Astrocyte (in vitro differentiated cells and primary cell): Measurements from ENCODE around the gene STARD13. TPM values are rescaled to one million over a fixed set of nuclear protein-coding genes. Genes with fewer than 3 reads are reported as not detected.
A peak's percentile ranks its signal among the peaks of the same experiment; 100 is the strongest.

Source experiments
- DNase-seq: peaks from one replicate; pipeline ENCODE4 v3.0.0-alpha.2; 2010; ENCODE audit warnings: low read depth
- FAIRE-seq: peaks from 2 replicates; lab custom pipeline; 2011; peaks lifted over from hg19 to GRCh38; lab: Jason Lieb, UNC
- H2AFZ ChIP-seq: 2 replicates; pipeline ENCODE4 v1.6.0; 2012; ENCODE audit warnings: low read depth, low read length, inconsistent platforms
- H3K27ac ChIP-seq: 2 replicates; pipeline ENCODE4 v1.5.1; 2011; ENCODE audit warnings: low read depth, low read length, inconsistent platforms
- H3K27me3 ChIP-seq: 2 replicates; pipeline ENCODE4 v1.6.0; 2011; ENCODE audit warnings: low read length, inconsistent platforms; ENCODE audit not compliant: insufficient read depth
- H3K36me3 ChIP-seq: 2 replicates; pipeline ENCODE4 v1.5.1; 2011; ENCODE audit warnings: low read length, inconsistent platforms; ENCODE audit not compliant: insufficient read depth
- H3K4me1 ChIP-seq: 2 replicates; pipeline ENCODE4 v1.5.1; 2011; ENCODE audit warnings: low read length, inconsistent platforms; ENCODE audit not compliant: insufficient read depth
- H3K4me2 ChIP-seq: 2 replicates; pipeline ENCODE4 v1.6.0; 2012; ENCODE audit warnings: low read length, inconsistent platforms
- H3K4me3 ChIP-seq: 2 replicates; pipeline ENCODE4 v1.5.1; 2011; ENCODE audit warnings: low read depth, mild to moderate bottlenecking, low read length, inconsistent platforms; ENCODE audit not compliant: insufficient read depth
- H3K79me2 ChIP-seq: 2 replicates; pipeline ENCODE4 v1.6.0; 2012; ENCODE audit warnings: mild to moderate bottlenecking, low read length, inconsistent platforms; ENCODE audit not compliant: insufficient read depth
- H3K9ac ChIP-seq: 2 replicates; pipeline ENCODE4 v1.6.0; 2012; ENCODE audit warnings: mild to moderate bottlenecking, low read length, inconsistent platforms
- H3K9me3 ChIP-seq: 2 replicates; pipeline ENCODE4 v1.5.1; 2012; ENCODE audit warnings: low read depth, mild to moderate bottlenecking, low read length, inconsistent platforms; ENCODE audit not compliant: insufficient read depth
- H4K20me1 ChIP-seq: 2 replicates; pipeline ENCODE4 v1.6.0; 2012; ENCODE audit warnings: low read length, inconsistent platforms; ENCODE audit not compliant: insufficient read depth
- H3K27ac Mint-ChIP-seq: one replicate; pipeline ENCODE4 v1.8.0; 2021; ENCODE audit warnings: mild to moderate bottlenecking, mixed read lengths; ENCODE audit not compliant: unreplicated experiment
- H3K27me3 Mint-ChIP-seq: one replicate; pipeline ENCODE4 v1.8.0; 2021; ENCODE audit warnings: low read depth, mixed read lengths; ENCODE audit not compliant: unreplicated experiment
- H3K36me3 Mint-ChIP-seq: one replicate; pipeline ENCODE4 v1.8.0; 2021; ENCODE audit warnings: low read depth, mixed read lengths; ENCODE audit not compliant: unreplicated experiment
- H3K4me1 Mint-ChIP-seq: one replicate; pipeline ENCODE4 v1.8.0; 2021; ENCODE audit warnings: low read depth, mixed read lengths; ENCODE audit not compliant: unreplicated experiment
- H3K4me3 Mint-ChIP-seq: one replicate; pipeline ENCODE4 v1.8.0; 2021; ENCODE audit warnings: mild to moderate bottlenecking, moderate library complexity, mixed read lengths; ENCODE audit not compliant: unreplicated experiment
- H3K9me3 Mint-ChIP-seq: one replicate; pipeline ENCODE4 v1.8.0; 2021; ENCODE audit warnings: mild to moderate bottlenecking, mixed read lengths; ENCODE audit not compliant: unreplicated experiment
- CTCF ChIP-seq: IDR thresholded peaks from 2 replicates; pipeline ENCODE4 v1.5.1; 2011; ENCODE audit warnings: low read depth, mild to moderate bottlenecking, inconsistent platforms, low read length, moderate library complexity; ENCODE audit not compliant: insufficient read depth
- EZH2 ChIP-seq: IDR thresholded peaks from 2 replicates; pipeline ENCODE4 v1.6.1; 2012; ENCODE audit warnings: mild to moderate bottlenecking, low read length, inconsistent platforms; ENCODE audit not compliant: insufficient read depth
- total RNA-seq: library from RNA; stranded (reverse); gene quantifications from 2 replicates; pipeline ENCODE4 v1.2.1, GENCODE V29; 2021

The STARD13 gene
- total RNA-seq, 1 donor from 2014 or later = 30.1 TPM

GRCh38 chr13:33169273-33169980, 116.1 kb downstream of the STARD13 start:
- peak overlapping the region; percentile 76 for H3K9ac ChIP-seq
- H3K4me3 ChIP-seq = peak overlapping the region; percentile 12
- no peaks in the 10 kb centered on the region for H3K9me3 ChIP-seq
- peak overlapping the region; percentile 98 for H3K27ac Mint-ChIP-seq
- H3K4me1 Mint-ChIP-seq = peaks cover 54% of the 10 kb centered on the region
- no peak for TF ChIP-seq EZH2
- no peak for TF ChIP-seq CTCF
- H3K4me3 Mint-ChIP-seq = peak overlapping the region; percentile 9
- peak overlapping the region; percentile 94 for H3K27ac ChIP-seq
- H3K4me1 ChIP-seq = peaks cover 37% of the 10 kb centered on the region
- H3K4me2 ChIP-seq = peak overlapping the region; percentile 74
- peaks cover 16% of the 10 kb centered on the region for H3K36me3 ChIP-seq
- H4K20me1 ChIP-seq = no peaks in the 10 kb centered on the region
- peak; percentile 68 for FAIRE-seq
- no peaks in the 10 kb centered on the region for H3K27me3 Mint-ChIP-seq
- H3K36me3 Mint-ChIP-seq = peaks cover 10% of the 10 kb centered on the region
- H3K9me3 Mint-ChIP-seq = no peaks in the 10 kb centered on the region
- H3K79me2 ChIP-seq = peaks cover 72% of the 10 kb centered on the region
- no peaks in the 10 kb centered on the region for H3K27me3 ChIP-seq
- DNase-seq = peak; percentile 95
- no peak overlapping the region for H2AFZ ChIP-seq

GRCh38 chr13:33168321-33168960, 117.1 kb downstream of the STARD13 start:
- Histone ChIP-seq H3K27me3 (no peaks in the 10 kb centered on the region), H3K27ac (peak overlapping the region; percentile 94), H4K20me1 (no peaks in the 10 kb centered on the region), H3K9ac (peak overlapping the region; percentile 76), H3K36me3 (peaks cover 17% of the 10 kb centered on the region), H3K79me2 (peaks cover 62% of the 10 kb centered on the region), H3K4me3 (peak overlapping the region; percentile 13), H3K4me2 (peak overlapping the region; percentile 74), H3K4me1 (peaks cover 33% of the 10 kb centered on the region), H3K9me3 (no peaks in the 10 kb centered on the region), H2AFZ (no peak overlapping the region)
- Mint-ChIP-seq H3K9me3 (no peaks in the 10 kb centered on the region), H3K27me3 (no peaks in the 10 kb centered on the region), H3K4me1 (peaks cover 56% of the 10 kb centered on the region), H3K36me3 (peaks cover 10% of the 10 kb centered on the region), H3K4me3 (peak overlapping the region; percentile 9), H3K27ac (peak overlapping the region; percentile 98)
- DNase-seq = peak; percentile 42
- TF ChIP-seq EZH2 = no peak
- no peak for TF ChIP-seq CTCF
- FAIRE-seq = no peak

GRCh38 chr13:33167491-33167890, 118.1 kb downstream of the STARD13 start:
- peaks cover 28% of the 10 kb centered on the region for H3K4me1 ChIP-seq
- H3K79me2 ChIP-seq = peaks cover 53% of the 10 kb centered on the region
- no peak overlapping the region for H3K9ac ChIP-seq
- H3K36me3 ChIP-seq = peaks cover 17% of the 10 kb centered on the region
- no peak overlapping the region for H3K4me2 ChIP-seq
- Mint-ChIP-seq H3K9me3 (peaks cover 5% of the 10 kb centered on the region), H3K27ac (peak overlapping the region; percentile 8), H3K27me3 (no peaks in the 10 kb centered on the region), H3K4me3 (no peak overlapping the region), H3K36me3 (peaks cover 15% of the 10 kb centered on the region), H3K4me1 (peaks cover 50% of the 10 kb centered on the region)
- H3K27ac ChIP-seq = no peak overlapping the region
- no peak for TF ChIP-seq CTCF
- TF ChIP-seq EZH2 = no peak
- no peaks in the 10 kb centered on the region for H3K27me3 ChIP-seq
- no peak overlapping the region for H3K4me3 ChIP-seq
- no peak for FAIRE-seq
- H3K9me3 ChIP-seq = no peaks in the 10 kb centered on the region
- no peaks in the 10 kb centered on the region for H4K20me1 ChIP-seq
- no peak overlapping the region for H2AFZ ChIP-seq
- no peak for DNase-seq
